HG03175 (cell line): ENCODE results near the gene DEPDC7.
"Not testable (repeated sequence)": the region's sequence is repeated elsewhere in the genome, so short reads cannot be mapped to it uniquely, and the experiment has no call there.

Experiments
- ATAC-seq: cut with Tn5 transposase; IDR thresholded peaks from one replicate; pipeline ENCODE4 v1.9.1; 2021; ENCODE audit warnings: mild to moderate bottlenecking, moderate library complexity; ENCODE audit not compliant: unreplicated experiment

Gene DEPDC7

GRCh38 chr11:33015621-33016551, at the start of gene DEPDC7:
DEPDC7 (plus strand) TSS chr11:33015878; CDS start chr11:33015956, 78 bp downstream.
- ATAC-seq: peak; percentile 72

- ATAC-seq: no peak
These were observed 47.1 kb upstream of the DEPDC7 start for GRCh38 chr11:32968541-32968940.

- not testable (repeated sequence) for ATAC-seq
These were observed 43.4 kb upstream of the DEPDC7 start for GRCh38 chr11:32972233-32972632.

- ATAC-seq: no peak
These were observed 42.9 kb upstream of the DEPDC7 start for GRCh38 chr11:32972781-32973180.

GRCh38 chr11:32982626-32983025, 33.1 kb upstream of the DEPDC7 start:
- ATAC-seq: no peak

- no peak for ATAC-seq
These were observed 32.2 kb upstream of the DEPDC7 start for GRCh38 chr11:32983506-32983905.

- ATAC-seq: no peak
These were observed 30.1 kb upstream of the DEPDC7 start for GRCh38 chr11:32985600-32985999.

- no peak for ATAC-seq
These were observed 27.8 kb upstream of the DEPDC7 start for GRCh38 chr11:32987851-32988250.

- no peak for ATAC-seq
These were observed 25.2 kb upstream of the DEPDC7 start for GRCh38 chr11:32990481-32990880.

- ATAC-seq: no peak
These were observed 24.3 kb upstream of the DEPDC7 start for GRCh38 chr11:32991427-32991826.

- ATAC-seq: no peak
These were observed 23.8 kb upstream of the DEPDC7 start for GRCh38 chr11:32991898-32992297.

- no peak for ATAC-seq
These were observed 15.5 kb upstream of the DEPDC7 start for GRCh38 chr11:33000181-33000580.

GRCh38 chr11:33001281-33001680, 14.4 kb upstream of the DEPDC7 start:
- ATAC-seq: no peak

- ATAC-seq: no peak
These were observed 13.7 kb upstream of the DEPDC7 start for GRCh38 chr11:33001751-33002542.

GRCh38 chr11:33005175-33005574, 10.5 kb upstream of the DEPDC7 start:
- no peak for ATAC-seq

- ATAC-seq: no peak
These were observed 9.7 kb upstream of the DEPDC7 start for GRCh38 chr11:33006010-33006409.

- no peak for ATAC-seq
These were observed 1.9 kb upstream of the DEPDC7 start for GRCh38 chr11:33013755-33014154.

- no peak for ATAC-seq
These were observed 976 bp downstream of the DEPDC7 start for GRCh38 chr11:33016654-33017053.

GRCh38 chr11:33017478-33017877, 1.8 kb downstream of the DEPDC7 start:
- no peak for ATAC-seq

- no peak for ATAC-seq
These were observed 2.3 kb downstream of the DEPDC7 start for GRCh38 chr11:33017965-33018364.

- no peak for ATAC-seq
These were observed 3.2 kb downstream of the DEPDC7 start for GRCh38 chr11:33018840-33019239.

- ATAC-seq: no peak
These were observed 5.8 kb downstream of the DEPDC7 start for GRCh38 chr11:33021501-33021900.
